ENCODE results near the gene MAP4K4. TPM values are rescaled to one million over a fixed set of nuclear protein-coding genes. Genes with fewer than 3 reads are reported as not detected.

The MAP4K4 gene
- total and polyA plus RNA-seq, 2 experiments from 2014 or later, result 61.6 to 131 TPM

GRCh38 chr2:101677658-101678057 lies 19.8 kb upstream of the MAP4K4 start:
- no peak for DNase-seq (ENCODE audit: low read depth in 1 of 2, low spot score in 1 of 2)
- Histone ChIP-seq H3K36me3 (no peaks in the 10 kb centered on the region), H3K27me3 (no peaks in the 10 kb centered on the region), H3K4me3 (no peak overlapping the region), H3K4me1 (ENCODE audit: low read depth) (no peaks in the 10 kb centered on the region), H3K9me3 (ENCODE audit: low read depth) (no peaks in the 10 kb centered on the region), H3K27ac (no peak overlapping the region)
- no peak for TF ChIP-seq CTCF (IDR thresholded peaks at IDR 0.05; ENCODE audit: low read depth, low read length)

DNA sequence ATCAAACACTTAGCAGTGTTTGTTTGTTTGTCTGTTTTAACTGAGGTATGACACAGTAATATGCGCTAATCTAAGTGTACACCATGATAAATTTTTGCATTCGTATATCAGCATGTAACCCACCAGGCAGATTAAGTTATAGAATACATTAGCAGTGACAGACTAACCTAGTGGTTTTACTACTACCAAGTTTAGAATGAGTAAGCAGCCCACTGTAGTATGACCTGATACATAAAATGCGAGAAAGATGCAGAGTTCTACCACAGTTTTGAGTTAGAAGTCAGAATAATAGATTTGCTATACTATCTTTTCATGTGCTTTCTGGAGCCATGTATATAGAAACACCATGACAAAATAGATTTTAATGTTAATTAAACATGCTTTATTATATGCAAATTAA lies 19.1 kb upstream of the MAP4K4 start:
- Histone ChIP-seq H3K27me3 (no peaks in the 10 kb centered on the region), H3K4me3 (no peak overlapping the region), H3K36me3 (no peaks in the 10 kb centered on the region), H3K27ac (no peak overlapping the region), H3K9me3 (ENCODE audit: low read depth) (no peaks in the 10 kb centered on the region), H3K4me1 (ENCODE audit: low read depth) (no peaks in the 10 kb centered on the region)
- TF ChIP-seq CTCF (IDR thresholded peaks at IDR 0.05; ENCODE audit: low read depth, low read length), result no peak
- DNase-seq (ENCODE audit: low read depth in 1 of 2, low spot score in 1 of 2), result no peak

DNA sequence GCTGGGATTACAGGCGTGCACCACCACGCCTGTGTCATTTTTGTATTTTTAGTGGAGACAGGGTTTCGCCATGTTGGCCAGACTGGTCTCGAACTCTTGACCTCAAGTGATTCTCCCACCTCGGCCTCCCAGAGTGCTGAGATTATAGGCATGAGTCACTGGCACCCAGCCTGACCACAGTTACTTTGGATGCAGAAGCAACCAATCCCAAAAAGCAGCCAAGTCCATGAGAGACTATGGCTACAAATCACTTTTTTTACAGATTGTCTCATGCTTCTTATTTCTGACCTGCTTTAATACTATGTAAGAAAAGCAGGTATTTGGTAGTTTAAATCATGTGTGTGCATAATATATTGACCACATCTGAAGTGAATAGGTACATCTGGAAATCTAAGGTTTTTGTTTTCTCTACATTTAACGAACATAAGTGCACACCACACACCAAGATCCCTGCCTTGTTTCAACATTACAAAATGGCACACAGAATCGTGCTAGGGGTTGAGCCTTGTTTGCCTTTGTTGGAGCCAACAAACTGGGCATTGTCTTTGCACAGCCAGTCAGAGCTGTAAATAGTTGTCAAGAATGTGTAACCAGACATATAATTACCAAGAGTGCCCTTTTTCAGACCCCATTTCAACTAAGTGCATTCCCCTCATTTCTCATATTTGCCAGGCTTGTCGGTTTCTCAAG lies 18.3 kb upstream of the MAP4K4 start:
- DNase-seq (ENCODE audit: low read depth in 1 of 2, low spot score in 1 of 2), result peak in 1 of 2 donors; percentile 87
- H3K9me3 ChIP-seq (ENCODE audit: low read depth), result no peaks in the 10 kb centered on the region
- no peak for TF ChIP-seq CTCF (IDR thresholded peaks at IDR 0.05; ENCODE audit: low read depth, low read length)

DNA sequence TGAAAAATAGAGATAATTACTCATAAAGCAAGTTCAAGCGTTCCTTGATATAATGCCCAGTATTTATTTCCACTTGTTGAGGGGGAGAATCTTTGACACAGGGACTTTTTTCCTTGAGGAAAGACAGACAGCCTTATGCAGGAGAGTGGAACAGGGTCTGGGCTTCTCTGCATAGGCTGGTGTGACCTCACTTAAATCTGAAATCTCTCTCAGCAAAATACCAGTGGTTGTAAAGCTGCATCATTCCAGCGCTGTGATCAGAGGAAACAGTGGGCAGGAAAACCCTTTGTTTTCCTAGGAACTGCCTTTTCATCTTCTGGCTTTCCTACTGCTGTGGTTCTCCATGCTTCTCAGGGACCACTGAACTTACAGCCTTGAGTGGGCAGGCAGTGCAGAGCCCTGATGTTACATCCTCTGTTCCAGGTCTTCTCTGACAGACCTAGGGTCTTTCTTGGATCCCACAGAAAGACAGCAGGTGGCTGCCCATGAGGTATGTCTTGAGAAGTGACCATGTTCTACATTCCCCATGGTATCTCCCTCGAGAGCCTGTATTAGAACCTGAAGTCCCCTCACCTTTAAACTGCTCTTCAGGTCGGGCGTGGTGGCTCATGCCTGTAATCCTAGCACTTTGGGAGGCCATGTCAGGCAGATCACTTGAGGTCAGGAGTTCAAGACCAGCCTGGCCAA lies 17.6 kb upstream of the MAP4K4 start:
- no peaks in the 10 kb centered on the region for H3K36me3 ChIP-seq
- peak in 1 of 2 donors; percentile 58 for DNase-seq (ENCODE audit: low read depth in 1 of 2, low spot score in 1 of 2)
- H3K27me3 ChIP-seq, result no peaks in the 10 kb centered on the region
- no peak overlapping the region for H3K27ac ChIP-seq
- no peaks in the 10 kb centered on the region for H3K4me1 ChIP-seq (ENCODE audit: low read depth)
- H3K9me3 ChIP-seq (ENCODE audit: low read depth), result no peaks in the 10 kb centered on the region
- no peak overlapping the region for H3K4me3 ChIP-seq
- TF ChIP-seq CTCF (IDR thresholded peaks at IDR 0.05; ENCODE audit: low read depth, low read length), result no peak

More for the DNA sequence above, 18.3 kb upstream of the MAP4K4 start:
- Histone ChIP-seq H3K36me3 (no peaks in the 10 kb centered on the region), H3K27me3 (no peaks in the 10 kb centered on the region), H3K27ac (no peak overlapping the region), H3K4me3 (no peak overlapping the region), H3K4me1 (ENCODE audit: low read depth) (no peaks in the 10 kb centered on the region)

GRCh38 chr2:101682311-101682710 lies 15.2 kb upstream of the MAP4K4 start:
- H3K27me3 ChIP-seq, result no peaks in the 10 kb centered on the region
- peaks cover 2% of the 10 kb centered on the region for H3K4me1 ChIP-seq (ENCODE audit: low read depth)
- no peak for TF ChIP-seq CTCF (IDR thresholded peaks at IDR 0.05; ENCODE audit: low read depth, low read length)
- no peaks in the 10 kb centered on the region for H3K36me3 ChIP-seq
- H3K9me3 ChIP-seq (ENCODE audit: low read depth), result no peaks in the 10 kb centered on the region
- DNase-seq (ENCODE audit: low read depth in 1 of 2, low spot score in 1 of 2), result no peak
- H3K4me3 ChIP-seq, result no peak overlapping the region
- H3K27ac ChIP-seq, result no peak overlapping the region
